HepG2 (cell line): ENCODE measurements around the gene BMAL1. TPM values are rescaled to one million over a fixed set of nuclear protein-coding genes. Genes with fewer than 3 reads are reported as not detected.

ENCODE experiments used
- ATAC-seq: fragments of 200-7000 bp; cut with Tn5 transposase; 3 replicates; pipeline ENCODE4 v1.9.1; 2020; ENCODE audit warnings: mild to moderate bottlenecking, moderate library complexity
- BruUV-seq: library from RNA; stranded (reverse); fragments of 400-500 nt; replicated peaks from 2 replicates; lab custom pipeline; 2021; lab: Mats Ljungman, UMichigan
- CTCF ChIA-PET: fragments of 300-600 bp; formaldehyde crosslinking; extraction: SDS; loops from one replicate; lab custom pipeline; 2021; ENCODE audit warnings: low total read pairs, inconsistent platforms, low intra/inter-chr PET ratio; lab: Yijun Ruan, JAX
- POLR2A ChIA-PET: fragments of 350-600 bp; sonication (Branson Sonifier 250); formaldehyde crosslinking; loops from one replicate; lab custom pipeline; 2020; ENCODE audit warnings: antibody characterized with exemption, inconsistent platforms; lab: Yijun Ruan, JAX
- DNase-seq: peaks from one replicate; pipeline ENCODE4 v3.0.0-alpha.2; 2015; ENCODE audit warnings: low spot score
- FAIRE-seq: peaks from 3 replicates; lab custom pipeline; 2011; peaks lifted over from hg19 to GRCh38; lab: Jason Lieb, UNC
- H2AFZ ChIP-seq: one replicate; pipeline ENCODE4 v1.6.1; 2011; ENCODE audit warnings: low read length, inconsistent platforms
- H3K27ac ChIP-seq: fragments of 300-600 bp; 3 replicates; pipeline ENCODE4 v1.8.0; 2011; ENCODE audit warnings: mixed run types, mild to moderate bottlenecking, mixed read lengths, low read length, inconsistent platforms; ENCODE audit not compliant: insufficient read depth; ENCODE audit errors: extremely low read length
- H3K27me3 ChIP-seq, 2 experiments: fragments of 200-600 bp in 1 of 2; 2 replicates in 1 of 2; 3 replicates in 1 of 2; pipeline versions ENCODE4 v1.6.0 to v1.8.0; 2011; ENCODE audit warnings: low read length in 2 of 2, mild to moderate bottlenecking in 2 of 2, moderate library complexity in 2 of 2, inconsistent platforms in 1 of 2; ENCODE audit not compliant: insufficient read depth in 2 of 2, control insufficient read depth in 1 of 2
- H3K36me3 ChIP-seq, 2 experiments: fragments of 200-600 bp in 1 of 2; replicated peaks in 1 of 2; 2 replicates in 1 of 2; 3 replicates in 1 of 2; pipeline versions ENCODE4 v1.5.1 to v1.8.0; 2011; ENCODE audit warnings: low read length in 2 of 2, inconsistent platforms in 1 of 2; ENCODE audit not compliant: insufficient read depth in 2 of 2, control insufficient read depth in 1 of 2
- H3K4me1 ChIP-seq: 2 replicates; pipeline ENCODE4 v1.5.1; 2012; ENCODE audit warnings: low read length, inconsistent platforms; ENCODE audit not compliant: insufficient read depth
- H3K4me2 ChIP-seq: 2 replicates; pipeline ENCODE4 v1.6.0; 2011; ENCODE audit warnings: low read depth, low read length, inconsistent platforms
- H3K4me3 ChIP-seq, 3 experiments: fragments of 200-600 bp in 1 of 3; sonication (generic), shearing (Covaris generic) in 1 of 3; replicated peaks in 1 of 3; 2 replicates each; pipeline ENCODE4 v1.5.1; 2011 to 2016; ENCODE audit warnings: low read length in 3 of 3, inconsistent platforms in 2 of 3, low read depth in 2 of 3, mild to moderate bottlenecking in 2 of 3, control low read depth in 1 of 3, mixed read lengths in 1 of 3; ENCODE audit not compliant: insufficient read depth in 1 of 3
- H3K79me2 ChIP-seq: one replicate; pipeline ENCODE4 v1.6.1; 2011; ENCODE audit warnings: low read length, inconsistent platforms; ENCODE audit not compliant: insufficient read depth
- H3K9ac ChIP-seq: 2 replicates; pipeline ENCODE4 v1.6.0; 2011; ENCODE audit warnings: mild to moderate bottlenecking, low read depth, low read length, inconsistent platforms; ENCODE audit not compliant: insufficient read depth
- H3K9me3 ChIP-seq: 2 replicates; pipeline ENCODE4 v1.5.1; 2012; ENCODE audit warnings: mild to moderate bottlenecking, low read length
- H4K20me1 ChIP-seq: 2 replicates; pipeline ENCODE4 v1.6.0; 2011; ENCODE audit warnings: inconsistent platforms, mild to moderate bottlenecking, low read length, moderate library complexity; ENCODE audit not compliant: insufficient read depth
- CAMTA2 ChIP-seq: sonication (generic); formaldehyde crosslinking; IDR thresholded peaks from 2 replicates; pipeline ENCODE4 v1.4.0; 2020; ENCODE audit warnings: mild to moderate bottlenecking, missing genetic modification reagents, borderline replicate concordance
- DR1 ChIP-seq: sonication (generic); formaldehyde crosslinking; IDR thresholded peaks from 2 replicates; pipeline ENCODE4 v1.8.0; 2021; ENCODE audit warnings: mild to moderate bottlenecking, missing genetic modification reagents, inconsistent platforms
- FOXK2 ChIP-seq: fragments of 450-650 bp; IDR thresholded peaks from 2 replicates; pipeline ENCODE4 v1.6.1; 2016
- FOXP1 ChIP-seq, 2 experiments: fragments of 450-650 bp in 1 of 2; IDR thresholded peaks; 2 replicates each; pipeline ENCODE4 v1.6.1; 2017 to 2018; ENCODE audit warnings: antibody characterized with exemption in 1 of 2
- GABPB1 ChIP-seq: IDR thresholded peaks from 2 replicates; pipeline ENCODE4 v1.6.1; 2016; ENCODE audit warnings: mild to moderate bottlenecking, missing genetic modification reagents, moderate library complexity, missing compliant biosample characterization
- GPN1 ChIP-seq: sonication (generic); formaldehyde crosslinking; IDR thresholded peaks from 2 replicates; pipeline ENCODE4 v1.5.1; 2020; ENCODE audit warnings: missing genetic modification reagents, borderline replicate concordance
- MBNL3 ChIP-seq: fragments of 250-450 bp; sonication (Bioruptor Pico); conservative IDR thresholded peaks from 2 replicates; pipeline ENCODE4 v1.8.0; 2022; ENCODE audit warnings: mild to moderate bottlenecking, inconsistent platforms
- MYPOP ChIP-seq: sonication (generic); formaldehyde crosslinking; IDR thresholded peaks from 2 replicates; pipeline ENCODE4 v1.8.1; 2023; ENCODE audit warnings: mild to moderate bottlenecking, moderate library complexity, missing genetic modification reagents
- NCOA2 ChIP-seq: sonication (generic); formaldehyde crosslinking; IDR thresholded peaks from 2 replicates; pipeline ENCODE4 v1.8.0; 2022; ENCODE audit warnings: inconsistent platforms
- NFE2L1 ChIP-seq: sonication (generic); formaldehyde crosslinking; IDR thresholded peaks from 2 replicates; pipeline ENCODE4 v1.4.0; 2020; ENCODE audit warnings: missing genetic modification reagents, mild to moderate bottlenecking, borderline replicate concordance
- SALL2 ChIP-seq: sonication (generic); formaldehyde crosslinking; IDR thresholded peaks from 2 replicates; pipeline ENCODE4 v1.8.1; 2023; ENCODE audit warnings: mild to moderate bottlenecking, missing genetic modification reagents, inconsistent platforms
- SRSF4 ChIP-seq: fragments of 200-400 bp; formaldehyde crosslinking; IDR thresholded peaks from one replicate; pipeline ENCODE4 v1.6.1; 2018; ENCODE audit warnings: mild to moderate bottlenecking, low read depth, low read length, moderate library complexity; ENCODE audit not compliant: poor library complexity, severe bottlenecking
- WGBS: methylation state at CpG from one replicate; pipeline ENCODE4 v1.1.6; 2017; ENCODE audit warnings: low lambda C conversion rate; 5-methylcytosine and 5-hydroxymethylcytosine counted together
- in situ Hi-C: cut with HindIII; loops from 2 replicates; pipeline ENCODE4 v1.10.0; 2017; ENCODE audit warnings: low pct_unique_long_range_greater_than_20kb; ENCODE audit not compliant: extremely low pct_ligation_motif_present
- intact Hi-C: fragments of 100-400 bp; cut with micrococcal nuclease; formaldehyde crosslinking; loops from one replicate; pipeline ENCODE4 v1.10.0; 2022; ENCODE audit not compliant: unreplicated experiment
- polyA plus RNA-seq, 8 experiments: library from polyadenylated mRNA; depleted of rRNA in 3 of 8; stranded (reverse) in 7 of 8; unstranded in 1 of 8; fragments of >200 nt; fragmentation: Illumina TruSeq in 4 of 8; extraction: Trizol in 4 of 8; gene quantifications; 2 replicates each; pipeline versions ENCODE4 v1.2.1 to v1.2.3, GENCODE V29; 2011 to 2016; ENCODE audit warnings: low read depth in 4 of 8, missing spikeins in 1 of 8, mixed read lengths in 1 of 8; ENCODE audit not compliant: insufficient read depth in 1 of 8
- total RNA-seq, 5 experiments: library from RNA; depleted of rRNA; stranded (reverse); fragments of >200 nt; fragmentation: Illumina TruSeq; extraction: Trizol; gene quantifications; 2 replicates each; pipeline ENCODE4 v1.2.3, GENCODE V29; 2016; ENCODE audit warnings: low read depth in 1 of 5
- TF ChIP-seq, protein P1 (sequence below): IDR thresholded peaks from 2 replicates; pipeline ENCODE4 v1.6.1; 2016; ENCODE audit warnings: missing compliant biosample characterization, missing genetic modification reagents, borderline replicate concordance
- TF ChIP-seq, protein P2 (sequence below): sonication (generic); formaldehyde crosslinking; IDR thresholded peaks from 2 replicates; pipeline ENCODE4 v1.8.0; 2022; ENCODE audit warnings: missing genetic modification reagents, mild to moderate bottlenecking, borderline replicate concordance
- TF ChIP-seq, protein P3 (sequence below): sonication (generic); formaldehyde crosslinking; IDR thresholded peaks from 2 replicates; pipeline ENCODE4 v1.5.1; 2020; ENCODE audit warnings: mild to moderate bottlenecking, moderate library complexity, missing genetic modification reagents
- TF ChIP-seq, protein P4 (sequence below): sonication (generic); formaldehyde crosslinking; IDR thresholded peaks from 2 replicates; pipeline ENCODE4 v1.5.0; 2020; ENCODE audit warnings: missing genetic modification reagents

The BMAL1 gene
- total and polyA plus RNA-seq, 2 of the 13 experiments (the other 11 are each of a cell fraction or from before 2014, with no cell fraction given), result 4.5 to 4.8 TPM

GRCh38 chr11:13303668-13304649 lies 26.4 kb downstream of the BMAL1 start:
- CTCF ChIA-PET, result no interaction called here
- no peak for TF ChIP-seq NFE2L1 (CRISPR knock-in tag)
- TF ChIP-seq SRSF4, result no peak
- TF ChIP-seq DR1, result no peak
- TF ChIP-seq GPN1 (CRISPR knock-in tag), result no peak
- TF ChIP-seq, protein P1, sequence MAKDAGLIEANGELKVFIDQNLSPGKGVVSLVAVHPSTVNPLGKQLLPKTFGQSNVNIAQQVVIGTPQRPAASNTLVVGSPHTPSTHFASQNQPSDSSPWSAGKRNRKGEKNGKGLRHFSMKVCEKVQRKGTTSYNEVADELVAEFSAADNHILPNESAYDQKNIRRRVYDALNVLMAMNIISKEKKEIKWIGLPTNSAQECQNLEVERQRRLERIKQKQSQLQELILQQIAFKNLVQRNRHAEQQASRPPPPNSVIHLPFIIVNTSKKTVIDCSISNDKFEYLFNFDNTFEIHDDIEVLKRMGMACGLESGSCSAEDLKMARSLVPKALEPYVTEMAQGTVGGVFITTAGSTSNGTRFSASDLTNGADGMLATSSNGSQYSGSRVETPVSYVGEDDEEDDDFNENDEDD (CRISPR knock-in tag), result no peak
- TF ChIP-seq MYPOP (CRISPR knock-in tag), result no peak
- no peak for TF ChIP-seq CAMTA2 (CRISPR knock-in tag)
- TF ChIP-seq GABPB1 (CRISPR knock-in tag), result no peak
- TF ChIP-seq NCOA2 (CRISPR knock-in tag), result no peak
- TF ChIP-seq, protein P2, sequence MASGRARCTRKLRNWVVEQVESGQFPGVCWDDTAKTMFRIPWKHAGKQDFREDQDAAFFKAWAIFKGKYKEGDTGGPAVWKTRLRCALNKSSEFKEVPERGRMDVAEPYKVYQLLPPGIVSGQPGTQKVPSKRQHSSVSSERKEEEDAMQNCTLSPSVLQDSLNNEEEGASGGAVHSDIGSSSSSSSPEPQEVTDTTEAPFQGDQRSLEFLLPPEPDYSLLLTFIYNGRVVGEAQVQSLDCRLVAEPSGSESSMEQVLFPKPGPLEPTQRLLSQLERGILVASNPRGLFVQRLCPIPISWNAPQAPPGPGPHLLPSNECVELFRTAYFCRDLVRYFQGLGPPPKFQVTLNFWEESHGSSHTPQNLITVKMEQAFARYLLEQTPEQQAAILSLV (CRISPR knock-in tag), result no peak
- TF ChIP-seq FOXK2, result no peak
- TF ChIP-seq FOXP1 (IDR thresholded peaks at IDR 0.05), result no peak
- no peak for TF ChIP-seq FOXP1 (CRISPR knock-in tag; IDR thresholded peaks at IDR 0.05)
- TF ChIP-seq, protein P3, sequence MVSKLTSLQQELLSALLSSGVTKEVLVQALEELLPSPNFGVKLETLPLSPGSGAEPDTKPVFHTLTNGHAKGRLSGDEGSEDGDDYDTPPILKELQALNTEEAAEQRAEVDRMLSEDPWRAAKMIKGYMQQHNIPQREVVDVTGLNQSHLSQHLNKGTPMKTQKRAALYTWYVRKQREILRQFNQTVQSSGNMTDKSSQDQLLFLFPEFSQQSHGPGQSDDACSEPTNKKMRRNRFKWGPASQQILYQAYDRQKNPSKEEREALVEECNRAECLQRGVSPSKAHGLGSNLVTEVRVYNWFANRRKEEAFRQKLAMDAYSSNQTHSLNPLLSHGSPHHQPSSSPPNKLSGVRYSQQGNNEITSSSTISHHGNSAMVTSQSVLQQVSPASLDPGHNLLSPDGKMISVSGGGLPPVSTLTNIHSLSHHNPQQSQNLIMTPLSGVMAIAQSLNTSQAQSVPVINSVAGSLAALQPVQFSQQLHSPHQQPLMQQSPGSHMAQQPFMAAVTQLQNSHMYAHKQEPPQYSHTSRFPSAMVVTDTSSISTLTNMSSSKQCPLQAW (CRISPR knock-in tag), result no peak
- no peak for TF ChIP-seq MBNL3
- TF ChIP-seq SALL2 (CRISPR knock-in tag), result no peak
- TF ChIP-seq, protein P4, sequence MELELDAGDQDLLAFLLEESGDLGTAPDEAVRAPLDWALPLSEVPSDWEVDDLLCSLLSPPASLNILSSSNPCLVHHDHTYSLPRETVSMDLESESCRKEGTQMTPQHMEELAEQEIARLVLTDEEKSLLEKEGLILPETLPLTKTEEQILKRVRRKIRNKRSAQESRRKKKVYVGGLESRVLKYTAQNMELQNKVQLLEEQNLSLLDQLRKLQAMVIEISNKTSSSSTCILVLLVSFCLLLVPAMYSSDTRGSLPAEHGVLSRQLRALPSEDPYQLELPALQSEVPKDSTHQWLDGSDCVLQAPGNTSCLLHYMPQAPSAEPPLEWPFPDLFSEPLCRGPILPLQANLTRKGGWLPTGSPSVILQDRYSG (CRISPR knock-in tag), result no peak

More at GRCh38 chr11:13303668-13304649, 26.4 kb downstream of the BMAL1 start:
- H3K4me3 ChIP-seq, result no peak overlapping the region
- in situ Hi-C loops (no loop called here), intact Hi-C loops (no loop called here)
- H3K79me2 ChIP-seq, result no peaks in the 10 kb centered on the region
- H3K4me2 ChIP-seq, result no peak overlapping the region
- 0 out of 5 replicates have a peak, but pooled peaks cover 0 to 3% of the 10 kb centered on the region in 2 experiments for H3K27me3 ChIP-seq
- H3K27ac ChIP-seq, result no peak overlapping the region
- FAIRE-seq, result no peak
- DNase-seq, result no peak
- no peaks in the 10 kb centered on the region for H4K20me1 ChIP-seq
- BruUV-seq, result no TSS peak
- no peak for ATAC-seq
- no peaks in the 10 kb centered on the region for H3K9me3 ChIP-seq
- H3K9ac ChIP-seq, result no peak overlapping the region
- POLR2A ChIA-PET, result no interaction called here
- no peaks in the 10 kb centered on the region; the same call in 1 of the 2 replicates for H3K4me1 ChIP-seq
- no peak overlapping the region for H2AFZ ChIP-seq
- 44% methylated on average over 10 of the region's 10 CpGs for WGBS
- no peaks in the 10 kb centered on the region for H3K36me3 ChIP-seq
